ENCODE measurements around the gene MAFG. TPM values are rescaled to one million over a fixed set of nuclear protein-coding genes. Genes with fewer than 3 reads are reported as not detected.

Gene MAFG
- total and polyA plus RNA-seq, 2 of the 13 experiments (the other 11 are each of a cell fraction or from before 2014, with no cell fraction given), result 14.5 to 20.0 TPM

DNA sequence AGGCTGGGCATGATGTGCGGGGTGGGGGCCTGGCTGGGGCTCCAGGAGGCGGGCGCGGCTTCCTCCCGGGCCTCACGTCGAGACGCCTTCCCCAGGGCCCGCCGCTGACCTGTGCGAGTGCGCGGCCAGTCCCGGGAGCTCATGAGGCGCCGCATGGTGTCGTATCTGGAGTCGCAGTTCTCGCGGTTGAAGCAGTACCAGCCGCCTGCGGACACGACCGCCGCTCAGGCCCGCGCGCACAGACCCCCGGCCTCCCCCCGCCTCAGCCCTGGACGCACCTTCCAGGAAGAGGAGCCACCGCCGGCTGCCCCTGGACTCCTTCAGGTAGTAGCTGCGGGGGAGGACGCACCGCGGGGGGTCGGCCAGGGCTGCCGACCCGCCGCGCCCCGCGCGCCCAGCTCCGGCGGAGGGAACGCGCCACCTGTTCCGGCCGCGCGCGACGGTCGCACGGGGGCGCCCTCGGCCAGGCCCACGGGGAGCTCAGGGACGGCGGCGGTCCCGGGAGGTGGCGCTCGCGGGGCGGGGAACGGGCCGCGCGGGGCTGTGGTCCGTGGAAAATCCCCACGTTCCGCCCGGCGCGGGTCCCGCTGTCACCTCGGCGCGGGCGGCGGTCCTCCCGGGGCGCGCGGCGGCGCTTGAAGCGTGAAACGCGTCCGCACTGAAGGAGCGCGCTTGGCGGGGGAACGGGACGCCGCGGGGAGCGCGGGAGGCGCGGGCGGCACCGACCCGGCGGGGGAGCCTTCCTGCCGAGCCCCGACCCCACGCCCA lies 32.0 kb upstream of the MAFG start (continued):
- TF ChIP-seq ZBTB8A (CRISPR knock-in tag; IDR thresholded peaks at IDR 0.05; ENCODE audit: borderline replicate concordance, low read depth) (no peak), ZNF180 (CRISPR knock-in tag; IDR thresholded peaks at IDR 0.05; ENCODE audit: borderline replicate concordance, low read depth) (no peak), NR2F6 (IDR thresholded peaks at IDR 0.05) (no peak), NR2F6 (CRISPR knock-in tag; IDR thresholded peaks at IDR 0.05) (no peak), SP4 (CRISPR knock-in tag; IDR thresholded peaks at IDR 0.05) (peak; percentile 29; the same call in 1 of the 2 replicates), ZNF317 (CRISPR knock-in tag; IDR thresholded peaks at IDR 0.05) (no peak), SIX4 (CRISPR knock-in tag; IDR thresholded peaks at IDR 0.05) (no peak), ZNF883 (CRISPR knock-in tag; IDR thresholded peaks at IDR 0.05; ENCODE audit: not compliant biosample characterization) (no peak), KAT8 (CRISPR knock-in tag; IDR thresholded peaks at IDR 0.05) (0 out of 2 replicates have a peak, but pooled peaks have one; percentile 12), POLR2A (IDR thresholded peaks at IDR 0.05; ENCODE audit: insufficient read depth in 1 of 2, low read depth in 2 of 2, low read length in 2 of 2) (no peak), ATF7 (IDR thresholded peaks at IDR 0.05) (no peak), ATF7 (CRISPR knock-in tag; IDR thresholded peaks at IDR 0.05) (no peak), NR2F1 (CRISPR knock-in tag; IDR thresholded peaks at IDR 0.05) (peak in 1 of 2 experiments; percentile 2; a peak in 1 of 4 replicates), ZBTB4 (CRISPR knock-in tag; IDR thresholded peaks at IDR 0.05; ENCODE audit: borderline replicate concordance) (no peak), GMEB1 (CRISPR knock-in tag; IDR thresholded peaks at IDR 0.05; ENCODE audit: borderline replicate concordance) (no peak), CHCHD3 (CRISPR knock-in tag; IDR thresholded peaks at IDR 0.05) (peak; percentile 27; the same call in 1 of the 2 replicates), PCBP1 (IDR thresholded peaks at IDR 0.05; ENCODE audit: borderline replicate concordance, low read depth, low read length) (no peak), GTF2F1 (IDR thresholded peaks at IDR 0.05; ENCODE audit: low read length) (no peak), ARNT2 (CRISPR knock-in tag; IDR thresholded peaks at IDR 0.05; ENCODE audit: low read depth) (peak; percentile 86; the same call in 1 of the 2 replicates)
- TF ChIP-seq, protein P1, sequence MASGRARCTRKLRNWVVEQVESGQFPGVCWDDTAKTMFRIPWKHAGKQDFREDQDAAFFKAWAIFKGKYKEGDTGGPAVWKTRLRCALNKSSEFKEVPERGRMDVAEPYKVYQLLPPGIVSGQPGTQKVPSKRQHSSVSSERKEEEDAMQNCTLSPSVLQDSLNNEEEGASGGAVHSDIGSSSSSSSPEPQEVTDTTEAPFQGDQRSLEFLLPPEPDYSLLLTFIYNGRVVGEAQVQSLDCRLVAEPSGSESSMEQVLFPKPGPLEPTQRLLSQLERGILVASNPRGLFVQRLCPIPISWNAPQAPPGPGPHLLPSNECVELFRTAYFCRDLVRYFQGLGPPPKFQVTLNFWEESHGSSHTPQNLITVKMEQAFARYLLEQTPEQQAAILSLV (CRISPR knock-in tag; IDR thresholded peaks at IDR 0.05; ENCODE audit: borderline replicate concordance), result no peak; the same call in 1 of the 2 replicates
- TF ChIP-seq, protein P2, sequence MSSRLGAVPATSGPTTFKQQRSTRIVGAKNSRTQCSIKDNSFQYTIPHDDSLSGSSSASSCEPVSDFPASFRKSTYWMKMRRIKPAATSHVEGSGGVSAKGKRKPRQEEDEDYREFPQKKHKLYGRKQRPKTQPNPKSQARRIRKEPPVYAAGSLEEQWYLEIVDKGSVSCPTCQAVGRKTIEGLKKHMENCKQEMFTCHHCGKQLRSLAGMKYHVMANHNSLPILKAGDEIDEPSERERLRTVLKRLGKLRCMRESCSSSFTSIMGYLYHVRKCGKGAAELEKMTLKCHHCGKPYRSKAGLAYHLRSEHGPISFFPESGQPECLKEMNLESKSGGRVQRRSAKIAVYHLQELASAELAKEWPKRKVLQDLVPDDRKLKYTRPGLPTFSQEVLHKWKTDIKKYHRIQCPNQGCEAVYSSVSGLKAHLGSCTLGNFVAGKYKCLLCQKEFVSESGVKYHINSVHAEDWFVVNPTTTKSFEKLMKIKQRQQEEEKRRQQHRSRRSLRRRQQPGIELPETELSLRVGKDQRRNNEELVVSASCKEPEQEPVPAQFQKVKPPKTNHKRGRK (CRISPR knock-in tag; IDR thresholded peaks at IDR 0.05), result no peak

Measured in HepG2 (cell line).